Measurements from ENCODE around the gene TFF3.
"Not testable (repeated sequence)": the region's sequence is repeated elsewhere in the genome, so short reads cannot be mapped to it uniquely, and the experiment has no call there.

Gene TFF3

GRCh38 chr21:42304556-42305454 lies 10.4 kb downstream of the TFF3 start:
- DNase-seq (ENCODE audit: low read depth), result no peak

- no peak for DNase-seq (ENCODE audit: low read depth)
Measured at GRCh38 chr21:42303443-42303842, 11.8 kb downstream of the TFF3 start.

GRCh38 chr21:42302794-42303193 lies 12.4 kb downstream of the TFF3 start:
- DNase-seq (ENCODE audit: low read depth), result no peak

GRCh38 chr21:42302076-42302650 lies 13.0 kb downstream of the TFF3 start:
- DNase-seq (ENCODE audit: low read depth), result no peak

GRCh38 chr21:42301371-42302075 lies 13.7 kb downstream of the TFF3 start:
- DNase-seq (ENCODE audit: low read depth), result no peak

GRCh38 chr21:42300956-42301355 lies 14.3 kb downstream of the TFF3 start:
- no peak for DNase-seq (ENCODE audit: low read depth)

GRCh38 chr21:42300045-42300583 lies 15.1 kb downstream of the TFF3 start:
- DNase-seq (ENCODE audit: low read depth), result no peak

- DNase-seq (ENCODE audit: low read depth), result no peak
Measured at GRCh38 chr21:42299324-42300044, 15.7 kb downstream of the TFF3 start.

- DNase-seq (ENCODE audit: low read depth), result no peak
Measured at GRCh38 chr21:42298657-42299056, 16.6 kb downstream of the TFF3 start.

GRCh38 chr21:42298237-42298636 lies 17.0 kb downstream of the TFF3 start:
- no peak for DNase-seq (ENCODE audit: low read depth)

GRCh38 chr21:42297377-42297776 lies 17.8 kb downstream of the TFF3 start:
- DNase-seq (ENCODE audit: low read depth), result no peak

- DNase-seq (ENCODE audit: low read depth), result no peak
Measured at GRCh38 chr21:42296501-42296900, 18.7 kb downstream of the TFF3 start.

GRCh38 chr21:42295845-42296244 lies 19.4 kb downstream of the TFF3 start:
- no peak for DNase-seq (ENCODE audit: low read depth)

- no peak for DNase-seq (ENCODE audit: low read depth)
Measured at GRCh38 chr21:42294273-42294880, 20.8 kb downstream of the TFF3 start.

- no peak for DNase-seq (ENCODE audit: low read depth)
Measured at GRCh38 chr21:42293649-42294272, 21.4 kb downstream of the TFF3 start.

GRCh38 chr21:42292563-42293142 lies 22.6 kb downstream of the TFF3 start:
- DNase-seq (ENCODE audit: low read depth), result not testable (repeated sequence)

GRCh38 chr21:42291751-42292562 lies 23.3 kb downstream of the TFF3 start:
- DNase-seq (ENCODE audit: low read depth), result no peak

- no peak for DNase-seq (ENCODE audit: low read depth)
Measured at GRCh38 chr21:42291003-42291750, 24.0 kb downstream of the TFF3 start.

GRCh38 chr21:42290505-42290904 lies 24.7 kb downstream of the TFF3 start:
- no peak for DNase-seq (ENCODE audit: low read depth)
